ENCODE data around the gene CCDC71L. TPM values are rescaled to one million over a fixed set of nuclear protein-coding genes. Genes with fewer than 3 reads are reported as not detected.

The CCDC71L gene
- polyA plus RNA-seq, 1 donor: 3.6 TPM

GRCh38 chr7:106626376-106627164, 34.4 kb downstream of the CCDC71L start:
- DNase-seq (ENCODE audit: low read depth): no peak

GRCh38 chr7:106625678-106626301, 35.2 kb downstream of the CCDC71L start:
- no peak for DNase-seq (ENCODE audit: low read depth)

GRCh38 chr7:106623853-106624252, 37.1 kb downstream of the CCDC71L start:
- no peak for DNase-seq (ENCODE audit: low read depth)

GRCh38 chr7:106623315-106623660, 37.7 kb downstream of the CCDC71L start:
- no peak for DNase-seq (ENCODE audit: low read depth)

- DNase-seq (ENCODE audit: low read depth): no peak
These were observed 38.2 kb downstream of the CCDC71L start for GRCh38 chr7:106622654-106623314.

GRCh38 chr7:106621393-106622132, 39.4 kb downstream of the CCDC71L start:
- DNase-seq (ENCODE audit: low read depth): no peak

- no peak for DNase-seq (ENCODE audit: low read depth)
These were observed 40.3 kb downstream of the CCDC71L start for GRCh38 chr7:106620676-106621075.

- DNase-seq (ENCODE audit: low read depth): no peak
These were observed 40.9 kb downstream of the CCDC71L start for GRCh38 chr7:106620034-106620433.

GRCh38 chr7:106619213-106619612, 41.7 kb downstream of the CCDC71L start:
- no peak for DNase-seq (ENCODE audit: low read depth)

- DNase-seq (ENCODE audit: low read depth): no peak
These were observed 42.5 kb downstream of the CCDC71L start for GRCh38 chr7:106618480-106618879.

- no peak for DNase-seq (ENCODE audit: low read depth)
These were observed 43.1 kb downstream of the CCDC71L start for GRCh38 chr7:106617860-106618259.

GRCh38 chr7:106616708-106617051, 44.3 kb downstream of the CCDC71L start:
- no peak for DNase-seq (ENCODE audit: low read depth)

GRCh38 chr7:106615808-106616707, 44.9 kb downstream of the CCDC71L start:
- DNase-seq (ENCODE audit: low read depth): no peak

GRCh38 chr7:106614751-106615150, 46.2 kb downstream of the CCDC71L start:
- DNase-seq (ENCODE audit: low read depth): no peak

- no peak for DNase-seq (ENCODE audit: low read depth)
These were observed 47.0 kb downstream of the CCDC71L start for GRCh38 chr7:106613848-106614560.

- DNase-seq (ENCODE audit: low read depth): no peak
These were observed 47.7 kb downstream of the CCDC71L start for GRCh38 chr7:106613279-106613678.

- no peak for DNase-seq (ENCODE audit: low read depth)
These were observed 48.5 kb downstream of the CCDC71L start for GRCh38 chr7:106612432-106612831.

- no peak for DNase-seq (ENCODE audit: low read depth)
These were observed 49.0 kb downstream of the CCDC71L start for GRCh38 chr7:106611911-106612310.

- no peak for DNase-seq (ENCODE audit: low read depth)
These were observed 49.7 kb downstream of the CCDC71L start for GRCh38 chr7:106610996-106611886.

GRCh38 chr7:106609416-106609815, 51.5 kb downstream of the CCDC71L start:
- no peak for DNase-seq (ENCODE audit: low read depth)
